Endodermal cell (in vitro differentiated cells): ENCODE results near the gene RPL32. TPM values are rescaled to one million over a fixed set of nuclear protein-coding genes. Genes with fewer than 3 reads are reported as not detected.

Source experiments
- DNase-seq: peaks from one replicate; pipeline ENCODE4 v3.0.0-alpha.2; 2017
- H3K27ac ChIP-seq: 2 replicates; pipeline ENCODE4 v1.5.1; 2013; ENCODE audit warnings: mild to moderate bottlenecking, low read depth, low read length, moderate library complexity
- H3K27me3 ChIP-seq: 2 replicates; pipeline ENCODE4 v1.6.1; 2013; ENCODE audit warnings: mild to moderate bottlenecking, low read length, moderate library complexity; ENCODE audit not compliant: insufficient read depth, control insufficient read depth, poor library complexity, severe bottlenecking
- H3K36me3 ChIP-seq: 2 replicates; pipeline ENCODE4 v1.7.0; 2013; ENCODE audit warnings: mild to moderate bottlenecking, low read length, moderate library complexity; ENCODE audit not compliant: control insufficient read depth, insufficient read depth
- H3K4me1 ChIP-seq: one replicate; pipeline ENCODE4 v1.7.0; 2013; ENCODE audit warnings: low read length; ENCODE audit not compliant: control insufficient read depth, insufficient read depth
- H3K4me3 ChIP-seq: 2 replicates; pipeline ENCODE4 v1.5.1; 2013; ENCODE audit warnings: mild to moderate bottlenecking, low read length, moderate library complexity
- H3K9ac ChIP-seq: 2 replicates; pipeline ENCODE4 v1.6.1; 2013; ENCODE audit warnings: mild to moderate bottlenecking, low read length, moderate library complexity; ENCODE audit not compliant: poor library complexity, severe bottlenecking; ENCODE audit errors: extremely low read depth
- H3K9me3 ChIP-seq: 2 replicates; pipeline ENCODE4 v1.6.1; 2013; ENCODE audit warnings: mild to moderate bottlenecking, low read length, moderate library complexity; ENCODE audit not compliant: control insufficient read depth
- H3K27ac Mint-ChIP-seq: 2 replicates; pipeline ENCODE4 v1.8.0; 2020; ENCODE audit warnings: mixed read lengths
- H3K27me3 Mint-ChIP-seq: 2 replicates; pipeline ENCODE4 v1.8.0; 2021; ENCODE audit warnings: mild to moderate bottlenecking, mixed read lengths; ENCODE audit not compliant: insufficient read depth
- H3K36me3 Mint-ChIP-seq: 2 replicates; pipeline ENCODE4 v1.8.0; 2020; ENCODE audit warnings: low read depth, mixed read lengths
- H3K4me1 Mint-ChIP-seq: 2 replicates; pipeline ENCODE4 v1.8.0; 2020; ENCODE audit warnings: mixed read lengths
- H3K4me3 Mint-ChIP-seq: 2 replicates; pipeline ENCODE4 v1.8.0; 2020; ENCODE audit warnings: mild to moderate bottlenecking, moderate library complexity, mixed read lengths
- H3K9me3 Mint-ChIP-seq: 2 replicates; pipeline ENCODE4 v1.8.0; 2020; ENCODE audit warnings: mild to moderate bottlenecking, mixed read lengths
- CTCF ChIP-seq: fragments of 200-600 bp; sonication (generic); conservative IDR thresholded peaks from 2 replicates; pipeline ENCODE4 v1.5.0; 2021; ENCODE audit warnings: antibody characterized with exemption, mild to moderate bottlenecking
- WGBS, 2 experiments: methylation state at CpG; one replicate each; pipeline versions ENCODE4 v1.1.5 to v1.1.7; 2013; ENCODE audit warnings: missing lambda C conversion rate in 2 of 2, mixed read lengths in 1 of 2; ENCODE audit not compliant: insufficient coverage in 1 of 2, insufficient read length in 1 of 2; 5-methylcytosine and 5-hydroxymethylcytosine counted together
- total RNA-seq, 2 donors: library from RNA; stranded (reverse); fragmentation: NEBNext Ultra II Directional in 1 of 2; extraction: Animal tissue kit (Norgen Biotek cat#: 25700) in 1 of 2; gene quantifications; 2 replicates in 1 of 2; 3 replicates in 1 of 2; pipeline ENCODE4 v1.2.1, GENCODE V29; 2021

Gene RPL32
- total RNA-seq, 2 donors from 2014 or later: 1,362 to 1,580 TPM

GRCh38 chr3:12799525-12800440, 41.6 kb downstream of the RPL32 start:
- no peak overlapping the region for H3K27ac Mint-ChIP-seq
- H3K4me3 ChIP-seq: no peak overlapping the region
- no peaks in the 10 kb centered on the region for H3K4me1 ChIP-seq
- H3K27me3 ChIP-seq: no peaks in the 10 kb centered on the region
- H3K36me3 ChIP-seq: peaks cover 10% of the 10 kb centered on the region
- H3K27ac ChIP-seq: no peak overlapping the region
- no peak overlapping the region for H3K9ac ChIP-seq
- H3K9me3 Mint-ChIP-seq: no peaks in the 10 kb centered on the region
- H3K36me3 Mint-ChIP-seq: no peaks in the 10 kb centered on the region
- 92 to 98% methylated on average over 5 to 7 of the region's 7 CpGs for WGBS, 2 experiments
- H3K4me1 Mint-ChIP-seq: no peaks in the 10 kb centered on the region
- no peaks in the 10 kb centered on the region for H3K9me3 ChIP-seq
- TF ChIP-seq CTCF: no peak
- no peak overlapping the region for H3K4me3 Mint-ChIP-seq
- H3K27me3 Mint-ChIP-seq: peaks cover 7% of the 10 kb centered on the region
- DNase-seq: no peak

- no peaks in the 10 kb centered on the region for H3K36me3 Mint-ChIP-seq
- no peak overlapping the region for H3K27ac ChIP-seq
- 88 to 90% methylated on average over 9 to 12 of the region's 12 CpGs for WGBS, 2 experiments
- H3K4me3 ChIP-seq: no peak overlapping the region
- H3K4me3 Mint-ChIP-seq: no peak overlapping the region
- no peaks in the 10 kb centered on the region for H3K4me1 ChIP-seq
- no peak overlapping the region for H3K9ac ChIP-seq
- H3K27ac Mint-ChIP-seq: no peak overlapping the region
- no peak for TF ChIP-seq CTCF
- DNase-seq: no peak
- no peaks in the 10 kb centered on the region for H3K4me1 Mint-ChIP-seq
- no peaks in the 10 kb centered on the region for H3K9me3 Mint-ChIP-seq
- H3K27me3 ChIP-seq: no peaks in the 10 kb centered on the region
- peaks cover 7% of the 10 kb centered on the region for H3K27me3 Mint-ChIP-seq
- H3K9me3 ChIP-seq: no peaks in the 10 kb centered on the region
- H3K36me3 ChIP-seq: peaks cover 5% of the 10 kb centered on the region
These were observed 42.7 kb downstream of the RPL32 start for GRCh38 chr3:12798559-12799179.

- peak; percentile 17 for DNase-seq
- 92 to 100% methylated on average over 5 to 8 of the region's 8 CpGs for WGBS, 2 experiments
- no peak overlapping the region for H3K27ac Mint-ChIP-seq
These were observed 43.3 kb downstream of the RPL32 start for GRCh38 chr3:12797892-12798558.

More at GRCh38 chr3:12797892-12798558, 43.3 kb downstream of the RPL32 start:
- Histone ChIP-seq H3K4me1 (no peaks in the 10 kb centered on the region), H3K9ac (no peak overlapping the region), H3K9me3 (no peaks in the 10 kb centered on the region), H3K36me3 (no peaks in the 10 kb centered on the region), H3K27ac (no peak overlapping the region), H3K4me3 (no peak overlapping the region), H3K27me3 (no peaks in the 10 kb centered on the region)
- Mint-ChIP-seq H3K4me3 (peak overlapping the region; percentile 78), H3K4me1 (no peaks in the 10 kb centered on the region), H3K36me3 (no peaks in the 10 kb centered on the region), H3K9me3 (no peaks in the 10 kb centered on the region), H3K27me3 (peaks cover 7% of the 10 kb centered on the region)
- TF ChIP-seq CTCF: no peak
